Measurements from ENCODE around the gene LETM1.
"Not testable (repeated sequence)": the region's sequence is repeated elsewhere in the genome, so short reads cannot be mapped to it uniquely, and the experiment has no call there.

The LETM1 gene

DNA sequence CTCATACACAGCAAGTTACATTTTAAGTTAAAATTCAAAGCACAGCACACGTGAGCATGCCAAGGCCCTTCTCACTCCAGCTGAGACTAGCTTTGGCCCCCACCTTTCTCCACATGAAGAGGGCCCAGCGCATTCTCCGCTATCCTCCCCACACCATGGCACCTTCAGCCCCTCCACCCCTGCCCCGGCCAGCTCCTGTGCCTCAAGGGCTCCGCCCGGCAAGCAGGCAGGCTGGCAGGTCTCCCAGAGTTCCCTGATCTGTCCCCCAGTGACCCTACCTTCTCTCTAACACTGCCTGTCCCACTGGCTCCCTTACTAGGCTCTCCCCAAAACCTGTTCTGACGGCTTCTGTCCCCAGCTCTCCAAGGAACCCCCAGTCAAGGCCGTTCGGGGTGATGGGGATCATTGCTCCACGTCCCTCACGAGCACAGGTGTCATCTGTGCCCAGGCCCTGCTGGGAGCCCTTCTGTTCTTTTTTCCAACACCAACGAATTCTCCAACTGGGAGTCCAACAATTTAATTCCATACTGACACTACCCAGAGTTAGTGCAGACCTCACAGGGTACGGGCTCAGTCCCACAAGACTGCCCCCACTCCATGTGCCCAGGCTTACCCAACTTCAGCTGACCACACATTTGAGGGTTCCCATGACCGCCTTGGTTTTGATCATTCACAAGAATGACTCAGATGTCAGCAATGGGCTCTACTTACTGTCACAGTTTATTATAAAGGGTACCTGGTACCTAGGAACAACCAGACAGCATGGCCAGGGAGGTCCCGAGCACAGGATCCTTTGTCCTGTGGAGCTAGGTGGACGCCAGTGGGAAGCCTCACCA is 4.2 kb downstream of the LETM1 start:
- DNase-seq (ENCODE audit: low spot score): no peak

DNA sequence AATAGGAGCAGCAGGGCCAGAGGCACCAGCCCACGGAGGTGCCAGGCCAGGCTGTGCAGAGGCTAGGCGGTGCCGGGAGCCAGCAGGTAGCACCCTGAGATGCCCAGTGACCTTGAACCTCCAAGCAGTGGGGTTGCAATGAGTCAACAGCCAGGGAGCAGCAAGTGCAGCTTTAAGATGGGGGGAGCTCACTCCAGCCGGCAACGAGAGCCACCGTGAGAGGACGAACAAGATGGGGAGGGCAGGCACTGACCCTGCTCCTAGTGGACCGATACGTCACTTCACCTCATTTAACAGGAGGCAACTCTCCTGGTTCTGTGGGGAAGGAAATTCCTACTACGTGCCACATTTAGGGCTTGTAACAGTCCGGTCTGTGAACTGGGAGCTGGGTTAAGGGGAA is 4.8 kb downstream of the LETM1 start:
- no peak for DNase-seq (ENCODE audit: low spot score)

DNA sequence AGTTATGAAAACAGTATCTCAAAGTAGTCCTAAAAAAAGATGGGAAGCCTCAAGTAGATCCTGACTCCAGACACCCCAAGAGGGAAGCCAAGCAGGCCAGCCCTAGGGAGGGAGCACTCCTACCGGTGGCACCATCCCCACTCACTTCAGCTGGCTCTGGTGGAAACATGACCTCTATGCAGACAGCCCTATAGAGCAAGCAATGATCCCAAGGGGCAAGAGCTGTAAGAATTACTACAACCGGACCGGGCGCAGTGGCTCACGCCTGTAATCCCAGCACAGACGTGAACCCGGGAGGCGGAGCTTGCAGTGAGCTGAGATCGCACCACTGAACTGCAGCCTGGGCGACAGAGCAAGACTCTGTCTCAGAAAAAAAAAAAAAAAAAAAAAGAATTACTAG is 5.7 kb downstream of the LETM1 start:
- no peak for DNase-seq (ENCODE audit: low spot score)

DNA sequence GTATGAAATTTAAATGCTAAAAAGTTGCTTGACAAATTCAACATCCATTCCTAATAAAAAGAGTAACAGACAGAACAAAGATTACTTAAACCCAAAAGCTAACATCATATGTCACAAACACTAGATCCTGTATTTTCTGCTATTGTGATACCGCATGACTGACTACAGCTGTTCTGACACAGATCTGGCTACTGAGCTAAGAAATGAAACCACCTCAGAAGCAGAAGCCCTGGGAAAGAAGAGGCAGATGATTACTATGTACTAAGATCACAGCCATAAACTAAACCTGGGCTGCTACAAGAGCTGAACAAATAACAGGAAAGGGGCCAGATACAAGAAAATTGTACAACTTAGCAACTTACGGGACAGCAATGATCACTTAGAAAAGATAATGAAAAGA is 9.4 kb downstream of the LETM1 start:
- no peak for DNase-seq (ENCODE audit: low spot score)

DNA sequence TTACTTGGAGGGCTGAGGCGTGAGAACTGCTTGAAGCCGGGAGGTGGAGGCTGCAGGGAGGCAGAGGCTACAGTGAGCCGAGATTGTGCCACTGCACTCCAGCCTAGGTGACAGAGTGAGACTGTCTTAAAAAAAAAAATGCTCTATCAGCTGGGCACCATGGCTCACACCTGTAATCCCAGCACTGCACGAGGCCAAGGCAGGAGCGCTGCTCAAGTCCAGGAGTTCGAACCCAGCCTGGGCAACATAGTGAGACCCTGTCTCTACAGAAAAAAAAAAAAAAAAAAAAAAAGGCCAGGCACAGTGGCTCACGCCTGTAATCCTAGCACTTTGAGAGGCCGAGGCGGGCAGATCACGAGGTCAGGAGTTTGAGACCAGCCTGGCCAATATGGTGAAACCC is 11.3 kb downstream of the LETM1 start:
- not testable (repeated sequence) for DNase-seq (ENCODE audit: low spot score)

DNA sequence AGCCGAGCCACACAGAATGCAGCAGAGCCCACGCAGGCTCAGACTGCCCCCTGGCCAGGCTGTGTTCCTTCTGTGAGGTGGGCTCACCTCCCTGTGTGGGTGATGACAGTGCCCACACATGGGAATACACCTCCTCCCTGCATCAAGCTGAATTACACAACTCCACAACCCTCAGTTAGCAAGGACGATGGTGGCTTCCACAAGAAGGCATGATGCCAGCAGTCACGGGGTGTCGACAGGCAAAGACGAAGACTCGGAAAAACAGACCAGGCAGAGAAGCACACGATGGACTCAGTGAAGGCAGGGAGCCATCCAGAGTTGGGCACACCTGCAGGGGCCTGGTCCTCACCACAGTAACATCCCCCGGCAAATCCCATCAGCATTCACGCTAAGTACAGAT is 12.1 kb downstream of the LETM1 start:
- peak; percentile 49 for DNase-seq (ENCODE audit: low spot score)

DNA sequence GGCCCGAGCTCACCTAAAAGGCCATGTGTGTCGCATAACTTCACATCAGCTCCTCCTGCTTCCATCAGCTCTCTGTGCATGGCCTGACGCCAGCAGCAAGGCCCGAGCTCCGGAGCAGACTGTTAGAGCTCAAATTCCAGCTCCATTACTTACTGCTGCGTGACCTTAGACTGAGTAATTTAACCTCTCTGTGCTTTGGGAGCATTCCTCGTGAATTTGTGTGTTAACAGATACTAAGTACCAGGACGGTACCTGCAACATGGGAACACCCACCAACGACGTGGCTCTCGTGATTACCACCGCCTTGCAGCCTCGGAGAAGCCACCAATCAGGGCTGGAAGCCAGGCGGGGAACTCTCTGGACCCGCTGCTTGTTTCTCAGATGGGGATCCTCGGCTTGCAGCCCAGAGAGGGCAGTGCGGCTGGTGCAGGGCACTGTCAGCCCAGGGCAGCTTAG is 12.9 kb downstream of the LETM1 start:
- DNase-seq (ENCODE audit: low spot score): peak; percentile 31

DNA sequence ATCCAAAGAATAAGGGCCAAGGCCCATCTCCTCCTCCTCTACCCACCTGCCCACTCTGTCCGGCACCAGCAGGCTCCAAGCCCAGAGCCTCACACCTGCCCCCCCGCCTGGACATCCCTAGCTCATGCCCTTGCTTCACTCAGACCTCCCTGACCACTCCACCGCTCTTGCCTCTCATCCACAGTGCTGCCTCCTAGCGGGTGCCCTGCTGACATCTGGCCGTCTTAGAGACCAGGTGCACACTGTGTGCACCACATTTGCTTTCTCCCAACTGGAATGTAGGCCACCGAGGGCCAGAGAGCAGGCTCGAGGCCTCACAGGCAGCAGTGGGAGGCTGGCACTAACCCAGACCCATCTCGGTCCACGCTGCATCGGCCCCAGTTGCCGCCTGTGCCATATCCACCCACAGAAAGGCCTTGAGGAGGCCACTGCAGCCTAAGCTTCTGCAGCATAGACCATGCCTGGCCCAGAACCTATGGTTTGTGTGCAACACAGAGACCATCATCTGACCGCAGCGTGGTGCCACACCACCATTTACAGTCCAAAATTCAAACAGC is 13.5 kb downstream of the LETM1 start:
- DNase-seq (ENCODE audit: low spot score): no peak

DNA sequence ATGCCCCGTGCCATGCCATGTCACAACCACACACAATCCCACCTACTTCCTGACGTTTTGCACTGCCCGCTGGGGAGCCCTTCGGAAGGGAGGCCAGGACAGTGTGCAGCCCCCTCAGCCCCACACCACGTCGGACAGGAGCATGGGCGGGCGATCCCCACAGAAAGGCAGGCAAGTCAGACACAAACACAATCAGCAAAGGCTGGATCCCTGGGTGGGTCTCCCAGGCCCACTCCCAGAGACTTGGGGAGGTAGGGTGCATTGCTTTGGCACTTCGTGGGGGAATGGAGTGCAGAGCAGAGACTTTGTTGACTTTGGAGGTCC is 14.1 kb downstream of the LETM1 start:
- DNase-seq (ENCODE audit: low spot score): no peak

DNA sequence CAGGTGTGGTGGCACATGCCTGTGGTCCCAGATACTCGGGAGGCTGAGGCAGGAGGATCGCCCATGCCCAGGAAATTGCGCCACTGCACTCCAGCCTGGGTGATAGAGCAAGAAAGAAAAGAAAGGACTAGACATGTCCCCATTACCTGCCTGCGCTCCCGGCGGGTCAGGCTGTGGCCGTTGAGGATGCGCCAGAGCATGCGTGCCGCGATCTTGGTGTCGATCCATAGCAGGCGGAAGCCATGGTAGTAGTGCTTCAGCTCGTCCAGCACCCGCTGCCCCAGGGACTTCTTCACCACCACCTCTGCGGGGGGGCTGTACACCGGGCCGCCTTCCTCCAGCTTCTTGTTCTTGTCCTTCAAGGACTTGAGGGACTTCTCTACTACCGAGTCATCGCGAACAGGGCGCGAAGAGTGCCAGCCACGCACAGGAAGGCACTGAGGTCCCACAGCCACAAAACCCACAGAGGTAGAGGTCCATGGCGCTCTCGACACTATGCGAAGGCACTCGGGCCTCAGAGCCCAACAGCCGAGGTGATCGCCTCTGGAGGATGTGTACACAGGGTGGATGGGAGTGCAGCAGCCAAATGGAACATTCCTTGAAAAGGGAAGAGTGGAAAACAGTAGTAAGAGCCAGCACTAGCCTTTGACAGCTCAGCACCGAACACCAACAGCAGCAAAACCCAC is 14.6 kb downstream of the LETM1 start:
- DNase-seq (ENCODE audit: low spot score): no peak

DNA sequence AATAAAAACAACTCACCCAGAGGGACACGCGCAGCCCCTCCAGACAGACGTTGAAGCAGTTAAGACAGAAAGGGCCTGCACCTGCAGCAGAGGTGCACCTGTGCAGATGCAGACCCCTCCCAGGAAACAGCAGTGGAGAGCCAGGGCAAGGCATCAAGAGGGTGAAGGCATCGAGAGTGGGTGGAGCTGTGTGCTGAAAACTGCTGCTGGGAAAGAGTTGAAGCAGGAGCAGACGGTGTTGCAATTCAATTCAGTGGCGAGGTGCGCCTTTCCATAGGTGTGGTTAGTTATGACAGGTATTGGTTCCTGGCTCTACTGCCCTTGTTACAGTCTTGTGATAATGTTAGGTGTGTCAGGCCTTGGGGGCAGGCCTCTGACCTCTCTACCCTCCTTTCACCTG is 16.7 kb downstream of the LETM1 start:
- DNase-seq (ENCODE audit: low spot score): no peak

DNA sequence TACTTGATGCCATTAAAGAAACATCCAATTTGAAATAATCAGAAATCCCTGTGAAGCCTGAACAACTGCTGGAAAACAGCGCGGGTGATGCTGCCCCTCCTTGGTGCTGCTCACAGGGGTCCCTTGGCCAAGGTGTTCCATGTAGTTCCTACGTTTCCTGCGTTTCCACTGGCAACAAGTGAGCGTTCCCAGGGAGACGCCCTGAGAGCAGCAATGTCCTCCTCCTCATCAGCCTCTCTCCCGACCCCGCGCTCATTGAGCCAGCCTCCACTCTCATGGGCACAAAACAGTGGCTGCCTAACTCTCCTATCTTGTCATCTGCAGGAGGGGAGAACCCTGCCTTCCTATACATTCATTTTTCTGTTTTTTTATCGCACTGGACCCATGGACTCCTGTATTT is 18.9 kb downstream of the LETM1 start:
- DNase-seq (ENCODE audit: low spot score): no peak

DNA sequence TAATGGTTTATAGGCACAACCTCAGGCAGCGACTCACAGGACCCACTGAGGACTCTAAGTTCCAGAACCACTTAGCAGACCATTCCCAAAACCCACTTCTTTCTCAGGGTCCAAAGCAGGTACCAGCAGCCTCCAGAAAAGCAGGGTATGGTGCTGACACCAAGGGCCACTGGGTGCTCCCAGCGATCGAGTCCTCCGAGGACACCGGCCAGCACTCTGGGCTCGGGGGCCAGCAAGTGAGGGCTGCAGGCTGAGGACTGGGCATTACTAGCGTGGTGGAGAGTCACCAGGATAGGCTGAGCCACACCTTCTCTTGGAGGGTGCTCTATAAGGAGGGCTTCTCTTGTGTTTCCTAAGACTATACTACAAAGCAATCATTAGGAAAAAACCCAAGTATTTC is 19.3 kb downstream of the LETM1 start:
- no peak for DNase-seq (ENCODE audit: low spot score)

DNA sequence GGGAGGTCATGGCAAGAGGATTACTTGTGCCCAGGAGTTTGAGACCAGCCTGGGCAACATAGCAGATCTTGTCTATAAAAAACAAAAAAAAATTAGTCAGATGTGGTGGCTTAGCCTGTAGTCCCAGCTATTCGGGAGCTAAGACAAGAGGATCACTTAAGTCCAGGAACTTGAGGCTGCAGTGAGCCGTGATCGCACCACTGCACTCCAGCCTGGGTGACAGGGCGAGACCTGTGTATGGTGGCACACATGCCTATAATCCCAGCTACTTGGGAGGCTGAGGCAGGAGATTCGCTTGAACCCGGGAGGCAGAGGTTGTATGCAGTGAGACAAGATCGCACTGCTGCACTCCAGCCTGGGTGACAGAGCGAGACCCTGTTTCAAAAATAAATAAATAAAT is 20.1 kb downstream of the LETM1 start:
- not testable (repeated sequence) for DNase-seq (ENCODE audit: low spot score)

DNA sequence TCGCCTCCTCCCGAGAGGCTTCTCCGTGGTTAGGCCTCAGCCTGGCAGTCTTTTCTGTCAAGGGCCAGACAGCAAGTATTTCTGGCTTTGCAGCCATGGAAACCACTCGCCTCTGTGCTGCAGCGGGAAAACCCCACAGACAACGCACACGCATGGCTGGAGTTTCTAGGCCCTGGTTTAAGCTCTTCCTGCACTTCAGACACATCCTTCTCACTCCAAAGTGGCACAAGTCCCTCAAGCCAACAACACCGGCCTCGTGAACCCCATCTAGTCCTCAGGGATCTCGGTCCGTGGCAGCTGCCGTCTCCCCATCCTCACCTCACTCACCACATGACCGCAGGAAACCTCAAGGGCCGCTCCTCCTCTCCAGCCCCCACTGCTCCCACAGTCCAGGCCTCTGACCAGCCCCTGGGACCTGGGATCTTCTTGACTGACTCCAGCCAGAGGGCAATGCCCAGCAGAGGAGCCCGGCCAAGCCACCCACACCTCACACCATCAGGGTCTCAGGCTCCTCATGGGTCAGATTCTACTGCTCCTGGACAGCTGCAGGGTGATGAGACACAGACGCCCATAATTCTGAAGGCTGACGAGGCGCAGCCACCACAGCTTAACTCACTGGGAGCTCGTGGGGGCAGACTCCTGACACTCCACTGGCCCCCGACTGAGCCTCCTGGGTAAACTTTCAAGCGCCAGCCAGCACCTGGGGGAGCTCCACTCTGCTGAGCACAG is 21.7 kb downstream of the LETM1 start:
- DNase-seq (ENCODE audit: low spot score): no peak

DNA sequence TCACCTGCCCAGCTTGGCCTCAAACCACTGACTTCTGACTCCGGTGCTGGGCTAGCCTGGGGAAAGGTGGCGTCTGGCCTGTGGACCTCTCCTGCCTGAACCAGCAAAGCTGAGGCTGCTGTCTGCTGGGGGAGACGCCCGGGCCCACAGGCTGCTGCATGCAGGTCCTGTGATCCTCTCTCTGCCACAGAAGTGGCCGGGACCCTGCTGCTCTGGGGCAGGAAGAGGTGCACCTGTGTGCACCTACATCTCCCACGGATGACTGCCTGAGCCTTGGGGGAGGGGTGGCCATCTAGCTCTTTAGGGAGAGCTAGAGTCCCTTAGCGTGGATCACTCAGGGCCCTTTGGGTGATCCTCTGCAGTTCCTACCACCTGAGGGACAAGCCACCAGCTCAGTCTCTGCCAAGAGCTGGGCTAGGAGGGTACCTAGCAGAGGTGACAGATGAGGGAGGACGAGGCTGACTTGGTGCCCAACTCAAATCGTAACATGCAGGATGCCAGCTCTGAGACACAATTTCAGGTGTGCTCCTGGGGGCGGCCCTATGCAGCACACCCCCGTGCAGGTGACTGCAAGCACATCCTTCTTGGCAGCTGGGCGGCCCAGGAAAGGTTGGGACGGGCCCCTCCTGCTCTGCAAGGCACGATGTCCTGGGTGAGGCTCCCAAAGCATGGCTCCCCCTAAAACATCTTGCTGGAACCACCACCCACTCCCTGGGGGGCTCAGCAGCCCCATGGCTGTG is 22.5 kb downstream of the LETM1 start:
- no peak for DNase-seq (ENCODE audit: low spot score)

DNA sequence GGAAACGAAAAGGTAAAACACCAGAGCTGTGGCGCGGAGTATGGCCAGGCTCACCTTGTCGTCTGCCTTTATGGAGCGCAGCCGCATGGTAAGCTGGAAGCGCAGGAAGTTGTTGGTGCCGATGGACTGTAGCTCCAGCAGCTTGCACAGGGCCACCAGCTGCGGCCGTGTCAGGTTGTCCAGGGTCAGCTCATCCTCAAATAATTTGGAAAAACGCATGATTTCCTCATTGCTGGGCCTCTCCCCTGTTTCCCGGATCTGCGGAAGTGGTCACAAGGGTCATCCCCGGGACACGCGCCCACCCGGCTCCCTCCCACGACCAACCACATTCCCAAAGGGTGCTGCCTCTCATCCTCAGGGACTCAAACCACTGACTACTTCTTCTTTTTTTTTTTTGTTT is 23.3 kb downstream of the LETM1 start:
- no peak for DNase-seq (ENCODE audit: low spot score)

DNA sequence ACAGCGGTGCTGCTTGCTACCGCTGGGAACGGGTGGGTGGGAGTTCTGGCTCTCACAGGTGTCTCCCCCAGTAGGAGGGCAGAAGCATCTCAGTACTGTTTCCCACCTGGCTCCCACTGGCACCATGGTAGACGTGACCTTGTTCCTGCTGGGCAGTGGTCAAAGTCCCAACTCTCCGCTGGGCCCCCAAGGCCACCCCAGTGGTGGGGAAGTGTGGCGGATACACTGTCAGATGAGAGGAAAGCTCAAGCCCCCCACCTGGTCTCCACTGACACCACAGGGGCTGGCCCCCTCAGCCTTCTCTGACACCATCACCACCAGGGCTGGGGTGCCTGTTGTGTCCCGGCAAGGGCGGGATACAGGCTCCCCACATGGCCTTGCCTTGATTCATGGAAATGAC is 24.6 kb downstream of the LETM1 start:
- no peak for DNase-seq (ENCODE audit: low spot score)

DNA sequence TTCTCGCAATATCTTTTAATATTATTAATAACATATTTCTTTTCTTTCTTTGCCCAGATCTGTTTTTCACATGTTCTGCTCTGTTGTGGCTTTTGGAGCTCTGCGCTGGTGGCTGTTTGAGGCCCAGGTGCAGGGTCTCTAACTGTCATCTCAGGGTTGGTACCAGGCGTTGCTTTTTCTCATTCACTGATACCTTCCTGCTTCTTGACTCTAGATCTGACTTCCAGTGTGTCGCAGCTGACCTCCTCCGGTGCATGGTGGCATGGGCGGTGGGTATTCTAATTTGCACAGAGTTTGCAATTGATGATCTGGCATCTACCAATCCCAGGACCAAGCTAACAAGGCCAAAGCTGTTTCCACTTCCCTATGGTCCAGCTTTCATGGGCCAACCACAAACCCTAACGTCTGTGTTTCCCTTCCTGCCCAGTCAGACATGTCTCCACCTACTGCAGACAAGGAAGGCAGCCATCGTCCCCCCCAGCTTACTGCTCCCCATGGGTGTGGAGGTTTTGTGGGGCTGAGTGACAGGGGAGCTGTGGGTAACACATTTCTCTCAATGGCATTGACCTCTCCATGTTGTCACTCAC is 25.2 kb downstream of the LETM1 start:
- DNase-seq (ENCODE audit: low spot score): no peak

DNA sequence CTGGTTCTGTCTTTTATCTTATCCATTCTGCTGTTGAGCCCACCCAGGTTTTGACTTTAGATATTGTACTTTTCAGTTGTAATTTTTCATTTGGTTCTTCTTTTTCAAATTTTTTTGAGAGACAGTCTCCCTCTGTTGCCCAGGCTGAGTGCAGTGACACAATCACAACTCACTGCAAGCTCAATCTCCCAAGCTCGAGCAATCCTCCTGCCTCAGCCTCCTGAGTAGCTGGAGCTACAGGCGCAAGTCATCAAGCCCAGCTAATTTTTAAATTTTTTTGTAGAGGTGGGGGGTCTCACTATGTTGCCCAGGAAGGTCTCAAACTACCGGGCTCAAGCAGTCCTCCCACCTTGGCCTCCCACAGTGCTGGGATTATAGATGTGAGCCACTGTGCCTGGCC is 25.7 kb downstream of the LETM1 start:
- no peak for DNase-seq (ENCODE audit: low spot score)

DNA sequence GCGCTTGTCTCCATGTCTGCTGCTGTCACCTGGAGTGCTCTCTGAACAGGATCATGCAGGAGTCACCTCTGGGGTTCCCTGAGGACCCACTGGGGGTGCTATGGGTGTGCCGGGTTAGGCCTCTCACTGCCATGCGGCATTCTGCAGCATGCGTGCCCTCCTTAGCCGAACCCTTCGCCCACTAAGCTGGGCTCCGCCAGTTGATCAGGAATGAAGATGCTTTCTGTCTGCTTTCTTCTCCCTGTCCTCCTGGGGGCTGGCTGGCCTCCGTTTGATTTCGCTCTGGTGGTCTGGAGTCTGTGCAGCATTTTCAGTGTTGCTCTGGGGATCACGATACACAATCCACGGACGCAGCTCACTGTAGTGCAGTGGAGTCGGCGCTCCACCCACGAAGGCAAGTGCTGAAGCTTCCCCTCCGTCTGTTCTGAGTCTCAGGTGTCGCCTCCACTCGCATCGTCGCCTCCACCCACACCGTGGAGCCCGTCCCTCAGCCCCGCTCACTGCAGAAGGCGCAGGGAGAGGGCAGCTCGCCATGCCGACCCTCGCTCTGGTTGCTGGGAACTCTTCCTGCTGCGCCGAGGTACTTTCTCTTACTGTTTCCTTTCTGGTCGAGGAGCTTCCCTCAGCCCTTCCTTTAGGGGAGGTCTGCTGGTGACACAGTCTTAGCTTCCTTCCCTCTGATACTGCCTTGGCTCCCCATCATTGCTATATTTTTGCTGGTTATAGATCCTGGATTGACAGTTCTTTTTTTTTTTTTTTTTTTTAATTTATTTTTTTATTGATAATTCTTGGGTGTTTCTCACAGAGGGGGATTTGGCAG is 29.2 kb downstream of the LETM1 start:
- DNase-seq (ENCODE audit: low spot score): no peak
